WTC11 (cell line): ENCODE data around the gene NKAIN4. TPM values are rescaled to one million over a fixed set of nuclear protein-coding genes. Genes with fewer than 3 reads are reported as not detected.

Source experiments
- ATAC-seq: fragments of 200-7000 bp; cut with Tn5 transposase; 2 replicates; pipeline ENCODE4 v1.10.0; 2021; ENCODE audit warnings: mild to moderate bottlenecking, moderate library complexity
- CTCF ChIA-PET: fragments of 300-600 bp; sonication (Branson Sonifier 250); formaldehyde crosslinking; loops from one replicate; lab custom pipeline; 2021; ENCODE audit warnings: antibody characterized with exemption; lab: Charles Lee
- POLR2A ChIA-PET: fragments of 350-600 bp; sonication (Branson Sonifier 250); formaldehyde crosslinking; loops from one replicate; lab custom pipeline; 2021; ENCODE audit warnings: antibody characterized with exemption; lab: Charles Lee
- DNase-seq: peaks from one replicate; pipeline ENCODE4 v3.0.0; 2021; ENCODE audit warnings: low spot score
- H3K27ac Mint-ChIP-seq: 2 replicates; pipeline ENCODE4 v1.8.0; 2021; ENCODE audit warnings: mixed read lengths
- H3K27me3 Mint-ChIP-seq: 2 replicates; pipeline ENCODE4 v1.8.0; 2021; ENCODE audit warnings: low read depth, mild to moderate bottlenecking, moderate library complexity, mixed read lengths
- H3K36me3 Mint-ChIP-seq: 2 replicates; pipeline ENCODE4 v1.8.0; 2021; ENCODE audit warnings: mixed read lengths
- H3K4me1 Mint-ChIP-seq: 2 replicates; pipeline ENCODE4 v1.8.0; 2022; ENCODE audit warnings: mixed read lengths
- H3K4me3 Mint-ChIP-seq: 2 replicates; pipeline ENCODE4 v1.8.0; 2021; ENCODE audit warnings: mild to moderate bottlenecking, moderate library complexity, mixed read lengths
- H3K9me3 Mint-ChIP-seq: 2 replicates; pipeline ENCODE4 v1.8.0; 2021; ENCODE audit warnings: mixed read lengths
- AFF4 ChIP-seq: sonication (generic); formaldehyde crosslinking; IDR thresholded peaks from 2 replicates; pipeline ENCODE4 v1.8.1; 2023; ENCODE audit warnings: mild to moderate bottlenecking, missing genetic modification reagents, borderline replicate concordance
- ATF1 ChIP-seq: sonication (generic); formaldehyde crosslinking; IDR thresholded peaks from 2 replicates; pipeline ENCODE4 v1.8.1; 2023; ENCODE audit warnings: mild to moderate bottlenecking, moderate library complexity, missing genetic modification reagents
- CREB1 ChIP-seq: sonication (generic); formaldehyde crosslinking; IDR thresholded peaks from 2 replicates; pipeline ENCODE4 v1.8.0; 2023; ENCODE audit warnings: mild to moderate bottlenecking, missing genetic modification reagents
- CREM ChIP-seq: sonication (generic); formaldehyde crosslinking; IDR thresholded peaks from 2 replicates; pipeline ENCODE4 v1.8.1; 2022; ENCODE audit warnings: mild to moderate bottlenecking, missing genetic modification reagents, moderate library complexity
- E2F4 ChIP-seq: sonication (generic); formaldehyde crosslinking; IDR thresholded peaks from 2 replicates; pipeline ENCODE4 v1.8.1; 2022; ENCODE audit warnings: low read depth, mild to moderate bottlenecking, moderate library complexity, missing genetic modification reagents, borderline replicate concordance
- EMX1 ChIP-seq: fragments of 250-450 bp; sonication (Bioruptor Pico); IDR thresholded peaks from 2 replicates; pipeline ENCODE4 v1.8.0; 2021; ENCODE audit warnings: mild to moderate bottlenecking
- ESRRA ChIP-seq: sonication (generic); formaldehyde crosslinking; IDR thresholded peaks from 2 replicates; pipeline ENCODE4 v1.8.1; 2022; ENCODE audit warnings: mild to moderate bottlenecking, missing genetic modification reagents, borderline replicate concordance
- GRHL2 ChIP-seq: fragments of 250-450 bp; sonication (Bioruptor Pico); IDR thresholded peaks from 2 replicates; pipeline ENCODE4 v1.8.0; 2022; ENCODE audit warnings: mild to moderate bottlenecking, moderate library complexity; ENCODE audit not compliant: insufficient replicate concordance, severe bottlenecking
- GTF2I ChIP-seq: fragments of 250-450 bp; sonication (Bioruptor Pico); conservative IDR thresholded peaks from 2 replicates; pipeline ENCODE4 v1.4.0; 2021; ENCODE audit warnings: mild to moderate bottlenecking
- IRF1 ChIP-seq: sonication (generic); formaldehyde crosslinking; IDR thresholded peaks from 2 replicates; pipeline ENCODE4 v1.8.0; 2023; ENCODE audit warnings: missing genetic modification reagents
- IRF2 ChIP-seq: sonication (generic); formaldehyde crosslinking; IDR thresholded peaks from 2 replicates; pipeline ENCODE4 v1.8.0; 2022; ENCODE audit warnings: low read depth, missing genetic modification reagents, borderline replicate concordance
- JUN ChIP-seq: sonication (generic); formaldehyde crosslinking; IDR thresholded peaks from 2 replicates; pipeline ENCODE4 v1.8.0; 2023; ENCODE audit warnings: mild to moderate bottlenecking, missing genetic modification reagents
- RORB ChIP-seq: fragments of 250-450 bp; sonication (Bioruptor Pico); IDR thresholded peaks from 2 replicates; pipeline ENCODE4 v1.9.0; 2021; ENCODE audit warnings: mild to moderate bottlenecking
- SOX15 ChIP-seq: fragments of 250-450 bp; sonication (Bioruptor Pico); IDR thresholded peaks from 2 replicates; pipeline ENCODE4 v1.9.0; 2021; ENCODE audit warnings: mild to moderate bottlenecking
- TP53 ChIP-seq: sonication (generic); formaldehyde crosslinking; IDR thresholded peaks from 2 replicates; pipeline ENCODE4 v1.8.1; 2023; ENCODE audit warnings: mild to moderate bottlenecking, missing genetic modification reagents
- ZMAT4 ChIP-seq: fragments of 250-450 bp; sonication (Bioruptor Pico); IDR thresholded peaks from 2 replicates; pipeline ENCODE4 v1.9.0; 2021; ENCODE audit warnings: mild to moderate bottlenecking
- ZNF121 ChIP-seq: sonication (generic); formaldehyde crosslinking; IDR thresholded peaks from 2 replicates; pipeline ENCODE4 v1.8.0; 2023; ENCODE audit warnings: missing genetic modification reagents
- ZNF317 ChIP-seq: sonication (generic); formaldehyde crosslinking; IDR thresholded peaks from 2 replicates; pipeline ENCODE4 v1.8.1; 2023; ENCODE audit warnings: low read depth, mild to moderate bottlenecking, moderate library complexity, missing genetic modification reagents, borderline replicate concordance
- ZNF425 ChIP-seq: fragments of 250-450 bp; sonication (Bioruptor Pico); conservative IDR thresholded peaks from 2 replicates; pipeline ENCODE4 v1.9.0; 2021; ENCODE audit warnings: mild to moderate bottlenecking
- total RNA-seq: library from RNA; stranded (reverse); gene quantifications from 3 replicates; pipeline ENCODE4 v1.2.3, GENCODE V29; 2021

Gene NKAIN4
- total RNA-seq, 1 experiment from 2014 or later = 7.2 TPM

GRCh38 chr20:63284544-63284949 is 30.3 kb upstream of the NKAIN4 start (continued):
- TF ChIP-seq IRF1 (no peak), ATF1 (no peak)

- Mint-ChIP-seq H3K9me3 (no peaks in the 10 kb centered on the region), H3K36me3 (peaks cover 21% of the 10 kb centered on the region), H3K27ac (no peak overlapping the region), H3K4me1 (no peaks in the 10 kb centered on the region), H3K27me3 (no peaks in the 10 kb centered on the region), H3K4me3 (no peak overlapping the region)
- DNase-seq = no peak
- ChIA-PET CTCF (no interaction called here), POLR2A (no interaction called here)
- ATAC-seq = no peak
- TF ChIP-seq CREB1 (CRISPR knock-in tag) = no peak
- TF ChIP-seq TP53 (CRISPR knock-in tag) = no peak
- no peak for TF ChIP-seq IRF2
- TF ChIP-seq EMX1 (CRISPR knock-in tag) = no peak
- TF ChIP-seq ZNF121 (CRISPR knock-in tag) = no peak
- no peak for TF ChIP-seq GTF2I (CRISPR knock-in tag)
- no peak for TF ChIP-seq ESRRA
- no peak for TF ChIP-seq ZNF317 (CRISPR knock-in tag)
- TF ChIP-seq JUN (CRISPR knock-in tag) = no peak
- no peak for TF ChIP-seq ZMAT4 (CRISPR knock-in tag)
- TF ChIP-seq SOX15 (CRISPR knock-in tag) = no peak
- no peak for TF ChIP-seq AFF4 (CRISPR knock-in tag)
- no peak for TF ChIP-seq GRHL2
- no peak for TF ChIP-seq ZNF425 (CRISPR knock-in tag)
- no peak for TF ChIP-seq RORB (CRISPR knock-in tag)
- TF ChIP-seq CREM (CRISPR knock-in tag) = no peak
- TF ChIP-seq, all 79 proteins: peak for 0
Measured at GRCh38 chr20:63284083-63284440, 29.8 kb upstream of the NKAIN4 start.

- ChIA-PET CTCF (interaction anchor here (4.7 kb wide), 1 partner anchor 60 kb away, joined by 66 read pairs; no protein-coding TSS in a partner anchor), POLR2A (no interaction called here)
- no peaks in the 10 kb centered on the region for H3K4me1 Mint-ChIP-seq
- H3K4me3 Mint-ChIP-seq = no peak overlapping the region
- no peak overlapping the region for H3K27ac Mint-ChIP-seq
- TF ChIP-seq E2F4 (CRISPR knock-in tag) (no peak), CREM (CRISPR knock-in tag) (no peak)
- H3K9me3 Mint-ChIP-seq = no peaks in the 10 kb centered on the region
- ATAC-seq = no peak
- no peak for DNase-seq
- H3K27me3 Mint-ChIP-seq = no peaks in the 10 kb centered on the region
- peaks cover 23% of the 10 kb centered on the region for H3K36me3 Mint-ChIP-seq
Measured at GRCh38 chr20:63283397-63284082, 29.3 kb upstream of the NKAIN4 start.
